CD4-positive, alpha-beta T cell treated with Interleukin-21 for 1 hour (primary cell): ENCODE measurements around the gene TESMIN.

Experiments used
- DNase-seq: peaks from one replicate; pipeline ENCODE4 v3.0.0-alpha.2; 2020

The TESMIN gene

GRCh38 chr11:68680541-68681231 lies 70.6 kb downstream of the TESMIN start:
- DNase-seq: no peak

GRCh38 chr11:68678031-68678441 lies 73.3 kb downstream of the TESMIN start:
- no peak for DNase-seq

DNA sequence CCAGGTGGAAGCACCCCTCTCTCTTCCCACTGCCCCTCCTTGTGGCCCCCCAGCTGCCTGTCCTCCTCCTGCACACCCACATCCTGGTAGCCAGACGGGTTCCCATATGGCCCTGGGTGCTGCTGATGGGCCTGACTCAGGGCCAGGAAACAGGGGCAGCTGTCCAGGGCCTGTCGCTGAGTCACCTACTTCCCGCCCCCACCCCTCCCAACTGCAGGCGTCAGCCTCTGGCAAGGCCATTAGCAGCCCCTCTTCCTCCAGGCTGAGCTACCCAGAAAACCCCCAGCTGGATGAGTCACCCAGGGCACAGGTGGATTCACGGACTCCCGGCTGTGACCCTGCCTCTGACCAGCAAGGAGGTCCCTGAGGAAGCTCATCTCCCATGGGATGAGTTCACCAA lies 73.9 kb downstream of the TESMIN start:
- DNase-seq: no peak

DNA sequence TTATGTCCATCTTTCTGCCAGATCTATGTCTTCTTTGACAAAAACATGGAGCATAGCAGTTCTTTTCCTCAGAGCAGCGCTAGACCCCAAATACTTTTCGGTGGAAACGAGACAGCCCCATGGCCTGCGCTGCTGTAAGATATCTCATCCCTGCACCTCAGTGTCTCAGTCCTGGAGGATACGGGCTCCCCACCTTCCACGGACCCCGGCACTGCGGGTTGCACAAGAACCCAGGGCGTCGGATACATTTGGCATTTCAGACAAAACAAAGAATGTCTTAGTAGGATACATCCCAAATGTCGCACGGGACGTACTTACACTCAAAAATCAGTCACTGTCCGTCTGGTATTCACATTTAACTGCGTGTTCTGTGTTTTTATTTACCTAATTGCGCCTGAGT lies 76.9 kb downstream of the TESMIN start:
- DNase-seq: no peak

- DNase-seq: no peak
Measured at GRCh38 chr11:68673991-68674390, 77.3 kb downstream of the TESMIN start.

DNA sequence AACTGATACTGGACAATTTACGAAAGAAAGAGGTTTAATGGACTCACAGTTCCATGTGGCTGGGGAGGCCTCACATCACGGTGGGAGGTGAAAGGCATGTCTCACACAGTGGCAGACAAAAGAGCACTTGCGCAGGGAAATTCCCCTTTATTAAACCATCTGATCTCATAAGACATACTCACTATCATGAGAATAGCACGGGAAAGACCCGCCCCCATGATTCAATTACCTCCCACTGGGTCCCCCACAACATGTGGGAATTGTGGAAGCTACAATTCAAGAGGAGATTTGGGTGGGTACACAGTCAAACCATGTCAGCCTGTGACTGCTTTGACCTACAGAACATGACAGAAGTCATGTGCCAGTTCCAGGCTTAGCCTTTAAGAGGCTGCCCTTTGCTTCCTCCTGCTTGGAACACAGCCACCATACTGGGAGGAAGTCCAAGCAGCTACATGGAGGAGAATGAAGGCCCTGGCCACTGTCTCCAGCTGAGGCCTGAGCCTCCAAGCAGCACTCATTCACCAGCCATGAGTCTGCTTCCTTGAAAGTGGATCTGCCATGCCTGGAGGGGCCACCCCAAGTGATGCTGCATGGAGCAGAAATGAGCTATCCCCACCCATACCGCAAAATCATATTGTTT lies 77.9 kb downstream of the TESMIN start:
- no peak for DNase-seq

DNA sequence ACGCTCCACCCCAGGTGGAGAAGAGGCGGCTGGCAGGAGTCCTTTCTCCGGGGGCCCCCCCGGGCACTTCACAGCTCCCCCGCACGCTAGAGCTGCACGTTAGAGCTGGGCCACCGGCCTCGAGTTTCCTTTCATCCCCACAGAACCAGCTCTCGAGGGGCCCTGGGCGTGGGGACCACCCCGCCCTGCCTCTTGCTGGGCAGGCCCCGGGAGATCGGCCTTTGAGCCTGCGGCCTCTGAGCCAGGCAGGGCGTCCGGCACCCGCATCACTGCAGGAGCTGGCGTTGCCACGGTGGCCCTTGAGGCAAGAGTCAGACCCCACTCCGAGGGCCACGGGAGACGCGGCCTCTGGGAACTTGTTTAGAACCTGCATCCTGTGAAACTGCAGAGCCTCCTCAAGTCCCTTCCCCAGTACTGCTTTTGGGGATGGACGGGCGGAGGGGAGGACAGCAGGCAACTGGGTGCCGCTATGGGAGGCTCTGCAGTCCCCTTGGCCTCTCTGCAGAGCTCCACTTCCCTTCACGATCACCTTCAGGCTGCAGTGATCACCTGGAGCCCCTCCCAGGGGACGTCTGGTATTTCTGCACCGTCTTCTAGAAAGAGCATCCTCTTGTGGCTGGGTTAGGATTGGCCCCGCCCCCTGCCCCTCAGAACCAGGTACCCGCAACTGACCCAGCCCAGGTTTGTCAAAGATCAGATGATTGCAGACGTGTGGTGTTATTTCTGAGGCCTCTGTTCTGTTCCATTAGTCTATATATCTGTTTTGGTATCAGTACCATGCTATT lies 80.9 kb downstream of the TESMIN start:
- no peak for DNase-seq

- no peak for DNase-seq
Measured at GRCh38 chr11:68669301-68670090, 81.8 kb downstream of the TESMIN start.

DNA sequence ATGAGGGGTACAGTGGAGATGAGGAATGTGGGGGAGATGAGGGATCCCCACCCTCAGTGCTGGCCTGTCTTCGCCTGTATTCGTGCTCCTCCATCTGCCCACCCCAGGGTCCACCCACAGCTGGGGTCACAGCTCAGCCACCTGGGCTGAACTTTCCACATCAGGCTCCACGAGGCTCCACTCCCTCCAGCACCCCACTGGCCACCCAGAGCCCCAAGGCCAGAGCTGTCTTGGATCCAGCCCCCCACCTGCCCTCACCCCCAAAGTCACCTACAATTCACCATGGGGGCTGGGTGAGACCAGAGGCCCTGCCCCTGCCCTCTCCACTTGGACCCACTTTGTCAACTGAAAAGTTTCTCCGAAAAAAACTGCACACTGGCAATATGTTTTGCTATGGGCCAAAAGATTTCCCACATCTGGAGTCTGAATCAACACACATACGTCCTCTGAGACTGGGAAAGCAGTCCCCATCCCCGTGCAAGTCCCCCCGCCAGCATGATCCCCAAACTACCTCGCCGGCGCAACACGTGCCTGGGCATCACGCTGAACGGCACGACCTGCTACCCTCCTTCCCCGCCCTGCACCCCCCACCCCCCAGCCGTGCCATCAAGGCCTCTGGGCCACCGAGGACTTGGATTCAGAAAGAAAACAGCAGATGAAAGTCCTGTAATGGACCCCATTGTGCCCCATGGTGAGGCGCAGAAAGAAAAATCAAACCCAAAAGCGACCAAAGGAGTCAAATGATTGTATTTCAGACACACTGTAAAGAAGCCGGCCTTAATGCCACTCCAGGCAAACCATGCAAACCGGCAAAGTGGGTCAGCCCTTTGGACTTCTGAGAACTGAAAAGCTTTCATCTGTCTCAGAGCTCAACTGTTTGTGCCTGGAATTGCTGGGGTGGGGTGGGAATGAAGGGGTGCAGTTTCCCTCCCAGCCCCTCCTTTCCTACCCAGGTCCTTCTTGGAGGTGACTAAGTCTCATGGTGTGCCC lies 83.5 kb downstream of the TESMIN start:
- no peak for DNase-seq

GRCh38 chr11:68666849-68667248 lies 84.5 kb downstream of the TESMIN start:
- DNase-seq: no peak

DNA sequence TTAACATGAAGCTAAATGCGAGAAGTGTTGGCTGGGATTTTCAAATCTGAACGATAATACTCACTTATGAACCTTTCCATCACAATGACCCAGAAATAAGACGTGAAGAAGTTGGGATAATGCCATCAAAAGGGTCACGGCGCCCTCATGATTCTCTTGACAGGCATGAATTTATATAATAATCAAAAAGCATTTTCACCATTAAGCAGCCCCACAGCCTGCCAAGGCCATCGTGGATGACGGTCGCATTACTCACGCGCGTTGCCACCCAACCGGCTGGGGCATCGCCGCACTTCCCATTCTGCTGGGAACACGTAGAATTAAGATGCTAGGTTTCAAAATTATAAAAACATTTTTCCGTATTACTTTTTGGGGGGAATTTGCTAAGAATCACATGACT lies 85.9 kb downstream of the TESMIN start:
- DNase-seq: no peak

- no peak for DNase-seq
Measured at GRCh38 chr11:68664906-68665305, 86.4 kb downstream of the TESMIN start.

- DNase-seq: no peak
Measured at GRCh38 chr11:68664141-68664540, 87.2 kb downstream of the TESMIN start.

DNA sequence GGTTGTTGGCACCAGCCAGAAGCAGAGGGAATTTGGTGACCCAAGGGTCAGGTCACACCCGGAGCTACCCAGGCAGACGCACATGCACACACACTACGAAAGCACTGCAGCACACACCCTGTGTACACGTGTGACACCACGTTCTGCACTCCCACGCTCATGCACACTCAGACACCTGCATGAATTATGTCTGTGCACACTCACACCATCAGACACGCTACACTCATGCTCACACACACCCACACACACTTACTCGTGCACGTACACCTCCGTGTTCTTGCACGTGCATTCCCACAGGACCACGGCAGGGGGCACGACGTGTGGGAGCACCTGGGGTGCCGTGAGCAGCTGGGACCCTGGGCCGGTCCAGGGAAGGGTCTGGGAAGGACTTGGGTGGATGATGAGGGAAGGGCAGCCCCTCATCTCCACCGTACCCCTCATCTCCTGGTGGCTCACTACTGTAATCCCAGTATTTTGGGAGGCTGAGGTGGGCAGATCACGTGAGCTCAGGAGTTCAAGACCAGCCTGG lies 87.8 kb downstream of the TESMIN start:
- DNase-seq: no peak

- DNase-seq: no peak
Measured at GRCh38 chr11:68661697-68662603, 89.4 kb downstream of the TESMIN start.

- no peak for DNase-seq
Measured at GRCh38 chr11:68661014-68661413, 90.3 kb downstream of the TESMIN start.

- DNase-seq: no peak
Measured at GRCh38 chr11:68660066-68660810, 91.1 kb downstream of the TESMIN start.

- DNase-seq: no peak
Measured at GRCh38 chr11:68659158-68659921, 92.0 kb downstream of the TESMIN start.

GRCh38 chr11:68658661-68659060 lies 92.7 kb downstream of the TESMIN start:
- DNase-seq: no peak
